Testis (tissue), 2 donors: ENCODE measurements around the gene PCLO.

ENCODE experiments used
- CTCF ChIP-seq, 3 experiments: fragments of 450-650 bp in 2 of 3; fragments of 200-600 bp in 1 of 3; sonication (generic) in 1 of 3; IDR thresholded peaks; one replicate each; pipeline ENCODE4 v1.5.1; 2016 to 2019; ENCODE audit warnings: antibody characterized with exemption in 3 of 3, mild to moderate bottlenecking in 2 of 3, moderate library complexity in 1 of 3
- POLR2A ChIP-seq: fragments of 450-650 bp; IDR thresholded peaks from one replicate; pipeline ENCODE4 v1.6.1; 2017; ENCODE audit warnings: antibody characterized with exemption, mild to moderate bottlenecking, moderate library complexity

GRCh38 chr7:82839555-82839954 lies 323.1 kb downstream of the PCLO start:
- no peak for TF ChIP-seq CTCF (IDR thresholded peaks at IDR 0.05)
- no peak for TF ChIP-seq POLR2A
